Right lobe of liver (tissue), 4 donors: ENCODE data around the gene TNS3.

Source experiments
- POLR2A ChIP-seq: fragments of 450-650 bp; IDR thresholded peaks from one replicate; pipeline ENCODE4 v1.6.1; 2017; ENCODE audit warnings: antibody characterized with exemption, mild to moderate bottlenecking
- TF ChIP-seq, protein P1 (sequence below), 4 donors: fragments of 200-600 bp in 3 of 4; fragments of 450-650 bp in 1 of 4; IDR thresholded peaks; one replicate each; pipeline versions ENCODE4 v1.5.1 to v1.8.0; 2016 to 2022; ENCODE audit warnings: antibody characterized with exemption in 4 of 4, mild to moderate bottlenecking in 2 of 4
- donor health status: DM: no; HTN: no; CAD: no.
- donor health status: DM: no; HTN: no; CAD: no.
- donor health status: DM: no; HTN: yes; CAD: no.

DNA sequence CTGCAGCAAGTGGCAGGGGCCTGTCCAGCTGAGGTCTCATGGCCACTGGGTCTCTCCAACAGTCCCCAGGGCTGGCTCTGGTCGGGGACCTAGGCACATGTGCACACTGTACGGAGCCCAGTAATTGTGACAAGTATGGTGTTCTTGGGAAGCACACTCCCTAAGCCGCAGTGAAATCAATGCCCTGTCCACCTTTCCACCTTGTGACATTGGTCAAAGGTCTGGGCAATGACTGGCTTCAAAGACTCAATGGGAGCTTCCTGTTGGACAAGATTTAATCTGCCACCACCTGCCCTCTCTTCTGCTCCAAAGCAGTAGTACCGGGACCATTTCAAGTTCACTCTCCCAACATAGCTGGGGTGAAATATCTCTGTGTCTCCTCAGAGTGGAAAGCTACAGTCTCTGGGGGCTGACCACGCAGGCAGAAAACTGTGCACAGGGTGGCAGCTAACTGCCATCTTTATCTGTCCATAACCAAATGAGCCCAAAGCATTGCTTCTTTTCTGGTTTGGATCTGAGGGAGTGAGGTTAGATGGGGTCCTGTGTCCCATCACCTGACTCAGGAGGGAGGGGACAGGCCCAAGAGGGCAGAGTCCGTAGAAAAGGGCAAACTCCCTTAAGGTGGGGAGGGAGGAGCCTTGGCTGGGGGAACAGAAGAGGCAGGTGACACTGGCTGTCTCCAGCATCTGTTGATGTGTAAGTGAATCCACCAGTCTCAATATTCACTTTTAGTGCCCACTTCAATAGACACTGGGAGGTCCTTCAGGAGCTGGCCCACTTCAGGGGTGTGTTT, 307.7 kb downstream of the TNS3 start:
- TF ChIP-seq, protein P1, sequence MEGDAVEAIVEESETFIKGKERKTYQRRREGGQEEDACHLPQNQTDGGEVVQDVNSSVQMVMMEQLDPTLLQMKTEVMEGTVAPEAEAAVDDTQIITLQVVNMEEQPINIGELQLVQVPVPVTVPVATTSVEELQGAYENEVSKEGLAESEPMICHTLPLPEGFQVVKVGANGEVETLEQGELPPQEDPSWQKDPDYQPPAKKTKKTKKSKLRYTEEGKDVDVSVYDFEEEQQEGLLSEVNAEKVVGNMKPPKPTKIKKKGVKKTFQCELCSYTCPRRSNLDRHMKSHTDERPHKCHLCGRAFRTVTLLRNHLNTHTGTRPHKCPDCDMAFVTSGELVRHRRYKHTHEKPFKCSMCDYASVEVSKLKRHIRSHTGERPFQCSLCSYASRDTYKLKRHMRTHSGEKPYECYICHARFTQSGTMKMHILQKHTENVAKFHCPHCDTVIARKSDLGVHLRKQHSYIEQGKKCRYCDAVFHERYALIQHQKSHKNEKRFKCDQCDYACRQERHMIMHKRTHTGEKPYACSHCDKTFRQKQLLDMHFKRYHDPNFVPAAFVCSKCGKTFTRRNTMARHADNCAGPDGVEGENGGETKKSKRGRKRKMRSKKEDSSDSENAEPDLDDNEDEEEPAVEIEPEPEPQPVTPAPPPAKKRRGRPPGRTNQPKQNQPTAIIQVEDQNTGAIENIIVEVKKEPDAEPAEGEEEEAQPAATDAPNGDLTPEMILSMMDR (IDR thresholded peaks at IDR 0.05), result no peak
- TF ChIP-seq POLR2A, result no peak
